GM20431 (cell line): Measurements from ENCODE around the gene CCNQ.

Source experiments
- in situ Hi-C: fragments of 300-500 bp; cut with MseI, MboI; formaldehyde crosslinking; loops from one replicate; pipeline ENCODE4 v1.15.0; 2020; ENCODE audit warnings: low sequenced_read_pairs; ENCODE audit not compliant: unreplicated experiment

CCNQ gene

DNA sequence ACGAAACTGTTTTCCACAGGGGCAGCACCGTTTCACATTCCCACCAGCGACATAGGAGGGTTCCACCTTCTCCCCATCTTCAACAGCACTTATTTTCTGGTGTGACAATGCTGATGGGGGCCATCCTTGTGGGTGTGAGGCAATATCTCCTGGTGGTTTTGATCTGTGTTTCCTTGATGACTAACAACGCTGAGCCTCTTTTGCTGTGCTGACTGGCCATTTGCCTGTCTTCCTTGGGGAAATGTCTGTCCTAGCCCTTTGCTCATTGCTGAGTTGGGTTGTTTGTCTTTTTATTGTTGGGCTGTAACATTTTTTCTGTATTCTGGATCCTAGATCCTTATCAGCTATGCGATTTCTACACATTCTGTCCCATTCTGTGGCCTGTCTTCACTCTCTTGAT, 47.8 kb downstream of the CCNQ start:
- in situ Hi-C loops = loop anchor here (10.0 kb wide), 1 partner anchor 114 kb away; no protein-coding TSS in a partner anchor

DNA sequence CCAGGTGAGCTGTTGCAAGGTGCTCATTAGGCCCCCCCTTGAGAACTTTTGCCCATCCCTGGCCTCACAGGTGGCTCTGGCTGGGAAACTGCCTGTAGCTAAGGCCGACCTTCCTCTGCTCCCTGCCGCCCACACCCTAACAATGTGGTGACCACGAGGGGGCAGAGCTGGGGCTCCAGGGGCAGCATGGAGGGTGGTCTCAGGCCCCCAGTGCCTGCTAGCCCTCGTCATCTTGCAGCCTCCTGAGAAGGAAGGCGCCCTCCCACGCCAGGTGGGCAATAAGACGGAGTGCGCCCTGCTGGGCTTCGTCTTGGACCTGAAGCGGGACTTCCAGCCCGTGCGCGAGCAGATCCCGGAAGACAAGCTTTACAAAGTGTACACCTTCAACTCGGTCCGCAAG, 49.1 kb downstream of the CCNQ start:
- in situ Hi-C loops = loop anchor here (10.0 kb wide), 1 partner anchor 115 kb away; no protein-coding TSS in a partner anchor

DNA sequence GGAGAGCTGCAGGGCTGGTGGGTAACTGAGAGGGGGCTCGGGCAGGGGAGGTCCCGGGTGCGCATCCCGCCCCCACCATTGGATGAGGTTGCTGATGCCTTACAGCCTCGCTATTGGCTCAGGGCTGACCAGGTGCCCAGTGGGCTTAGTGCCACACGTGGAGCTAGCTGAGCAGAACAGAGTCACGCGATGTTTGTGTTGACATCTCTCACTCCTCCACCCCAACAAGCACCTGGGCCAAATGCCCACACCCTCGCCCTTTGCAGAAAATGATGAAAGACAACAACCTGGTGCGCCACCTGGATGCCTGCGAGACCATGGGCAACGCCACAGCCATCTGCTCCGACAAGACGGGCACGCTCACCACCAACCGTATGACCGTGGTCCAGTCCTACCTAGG, 49.7 kb downstream of the CCNQ start:
- in situ Hi-C loops = no loop called here

DNA sequence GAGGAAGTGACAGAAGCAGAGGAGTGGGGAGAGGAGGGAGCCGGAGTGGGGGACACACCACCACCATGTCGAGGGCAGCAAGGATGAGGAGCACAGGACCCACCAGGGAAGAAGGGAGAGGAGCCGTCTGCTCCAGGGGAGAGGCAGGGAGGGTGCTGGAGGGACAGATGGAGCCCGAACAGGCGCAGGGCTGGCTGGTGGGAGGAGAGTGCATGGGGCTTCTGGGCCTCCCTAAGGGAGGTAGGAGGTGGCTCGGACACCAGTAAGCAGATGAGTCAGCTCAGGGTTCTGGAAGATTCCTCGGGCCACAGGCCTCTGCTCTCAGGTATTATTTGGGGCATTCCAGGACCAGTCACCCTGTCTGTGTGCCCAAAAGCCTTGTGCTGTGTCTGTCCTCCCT, 51.7 kb downstream of the CCNQ start:
- in situ Hi-C loops = no loop called here

DNA sequence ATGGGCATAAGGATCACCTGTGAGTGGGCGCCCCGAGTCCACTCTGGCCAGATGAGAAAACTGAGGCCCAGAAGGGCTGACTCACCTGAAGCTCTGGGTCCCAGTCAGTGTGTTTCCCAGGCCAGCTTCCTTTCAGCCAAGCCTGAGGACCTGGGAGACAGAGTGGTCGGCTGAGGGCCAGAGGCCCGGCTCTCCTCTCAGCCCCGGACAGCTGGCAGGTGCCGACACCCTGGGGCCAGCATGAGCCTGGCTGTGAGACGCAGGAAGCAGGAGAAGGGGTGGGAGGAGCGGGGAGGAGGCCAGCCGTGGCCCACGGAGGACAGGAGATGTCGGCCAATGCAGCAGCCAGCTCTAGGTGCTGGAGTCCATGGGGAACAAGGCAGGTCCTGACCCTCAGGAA, 52.6 kb downstream of the CCNQ start:
- in situ Hi-C loops = no loop called here

DNA sequence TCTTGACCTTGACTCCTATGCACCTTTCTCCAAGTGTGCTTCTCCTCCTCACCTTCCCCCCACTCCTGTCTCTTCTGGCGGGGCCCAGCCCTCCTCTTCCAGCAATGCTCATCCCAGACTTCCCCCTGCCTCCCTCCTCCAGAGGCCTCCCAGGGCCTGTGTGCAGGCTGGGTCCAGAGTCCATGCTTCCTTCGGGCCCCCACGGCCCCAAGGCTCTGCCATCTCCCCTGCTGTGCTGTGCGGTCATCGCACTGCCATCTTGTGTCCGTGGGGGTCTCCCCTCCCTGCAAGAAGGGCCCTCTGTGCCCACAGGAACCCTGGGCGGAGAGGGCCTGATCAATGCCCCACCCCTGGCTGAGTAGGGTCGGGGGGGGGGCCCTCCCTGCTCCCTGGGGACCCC, 54.2 kb downstream of the CCNQ start:
- in situ Hi-C loops = no loop called here

DNA sequence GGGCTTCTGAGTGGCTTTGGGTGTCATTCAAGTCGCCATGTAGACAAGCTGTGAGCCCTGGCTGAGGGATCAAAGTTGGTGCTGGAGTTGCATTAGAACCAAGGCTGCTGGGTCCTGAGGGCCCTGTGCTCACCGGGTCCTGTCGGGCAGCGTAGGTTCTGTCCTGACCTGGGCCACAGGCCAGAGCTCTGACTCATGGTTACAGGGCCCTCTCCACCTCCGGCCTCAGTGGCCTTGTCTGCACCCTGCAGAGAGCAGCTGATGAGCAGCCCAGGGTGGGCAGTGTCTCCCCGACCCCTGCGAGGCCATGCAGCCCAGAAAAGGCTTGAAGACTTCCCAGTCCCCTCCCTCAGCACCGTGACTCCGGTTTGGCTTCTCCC, 59.0 kb downstream of the CCNQ start:
- in situ Hi-C loops = no loop called here

DNA sequence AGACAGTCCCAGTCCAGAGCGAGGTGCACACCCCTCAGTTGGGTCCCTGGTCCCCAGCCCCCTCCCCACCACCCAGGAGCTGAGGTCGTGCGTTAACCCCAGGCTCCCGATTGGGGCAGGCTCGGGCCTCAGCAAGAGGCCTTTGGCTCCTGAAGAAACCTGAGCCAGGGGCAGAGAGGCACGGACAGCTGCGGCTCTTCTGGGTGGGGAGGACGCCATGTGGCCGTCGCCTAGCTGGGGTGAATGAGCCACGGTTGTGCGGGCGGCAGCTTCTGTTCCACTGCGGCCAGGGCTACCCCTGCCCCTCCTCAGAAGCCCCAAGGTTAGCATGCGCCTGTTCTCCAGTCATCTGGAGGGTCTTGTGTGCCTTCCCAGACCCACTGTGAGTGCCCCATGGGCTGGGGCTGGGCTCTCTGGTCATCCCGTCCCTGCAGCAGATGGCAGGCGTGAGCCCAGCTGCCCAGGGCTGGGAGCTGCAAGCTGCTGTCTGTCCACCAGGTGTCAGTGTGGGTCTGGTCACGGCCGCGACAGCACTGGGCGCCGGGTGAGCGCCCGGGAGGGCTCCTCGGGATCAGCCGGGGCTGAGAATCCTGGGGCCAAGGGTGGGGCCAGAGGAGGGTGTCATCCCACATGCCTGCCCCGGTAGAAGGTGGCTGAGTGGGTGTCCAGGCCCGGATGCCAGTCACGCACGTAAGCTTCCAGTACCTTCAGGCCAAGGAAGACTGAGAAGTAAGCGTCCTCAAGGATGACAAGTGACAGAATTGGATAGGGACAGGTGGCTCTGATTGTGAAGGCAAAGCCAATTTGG, 59.6 kb downstream of the CCNQ start:
- in situ Hi-C loops = no loop called here

DNA sequence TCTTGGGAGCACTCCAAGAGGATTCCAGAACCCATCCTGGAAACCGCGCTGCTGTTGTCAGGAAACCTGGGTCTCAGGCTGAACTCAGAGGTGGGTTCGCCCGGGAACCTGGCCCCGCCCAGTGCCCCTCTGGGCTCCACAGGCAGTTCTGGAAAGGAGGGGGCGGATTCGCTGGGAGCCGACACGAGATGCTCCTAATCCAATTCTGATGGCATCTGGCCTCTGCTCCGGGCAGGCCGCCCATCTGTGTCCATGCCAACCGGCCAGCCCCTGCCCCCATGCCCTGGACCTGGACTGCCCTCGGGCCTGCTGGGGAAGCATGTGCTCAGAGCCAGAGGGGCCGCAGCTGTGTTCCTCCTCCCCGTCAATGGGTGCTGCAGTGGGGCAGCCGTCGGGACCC, 60.5 kb downstream of the CCNQ start:
- in situ Hi-C loops = no loop called here
